Tibial artery (tissue), 4 donors: ENCODE results near the gene GUCY2F.

Experiments used
- DNase-seq, 2 donors: peaks; one replicate each; pipeline ENCODE4 v3.0.0-alpha.2; 2019
- H3K27ac ChIP-seq, 2 donors: fragments of 200-600 bp; sonication (generic) in 1 of 2; 1 replicate in 1 of 2; 2 replicates in 1 of 2; pipeline ENCODE4 v1.5.1; 2018 to 2019; ENCODE audit warnings: mild to moderate bottlenecking in 1 of 2
- H3K27me3 ChIP-seq, 2 donors: fragments of 200-600 bp; sonication (generic) in 1 of 2; one replicate each; pipeline versions ENCODE4 v1.5.1 to v1.6.0; 2016 to 2019
- H3K36me3 ChIP-seq, 3 donors: fragments of 200-600 bp; sonication (generic) in 2 of 3; one replicate each; pipeline ENCODE4 v1.5.1; 2016 to 2019; ENCODE audit warnings: mild to moderate bottlenecking in 2 of 3
- H3K4me1 ChIP-seq, 4 donors: fragments of 200-600 bp; sonication (generic) in 2 of 4; 1 replicate in 3 of 4; 2 replicates in 1 of 4; pipeline ENCODE4 v1.5.1; 2016 to 2019
- H3K4me3 ChIP-seq, 2 donors: fragments of 200-600 bp; sonication (generic) in 1 of 2; 1 replicate in 1 of 2; 2 replicates in 1 of 2; pipeline ENCODE4 v1.5.1; 2018 to 2019; ENCODE audit warnings: mild to moderate bottlenecking in 2 of 2
- H3K9me3 ChIP-seq, 3 donors: fragments of 200-600 bp; sonication (generic) in 1 of 3; one replicate each; pipeline ENCODE4 v1.5.1; 2016 to 2019
- intact Hi-C: fragments of 100-400 bp; cut with DNase I; formaldehyde crosslinking; loops from one replicate; pipeline ENCODE4 v1.15.0; 2023; ENCODE audit warnings: low total_unique reads
- TF ChIP-seq, protein P1 (sequence below), 2 experiments: fragments of 200-600 bp in 1 of 2; fragments of 450-650 bp in 1 of 2; IDR thresholded peaks; one replicate each; pipeline ENCODE4 v1.5.1; 2017 to 2019; ENCODE audit warnings: antibody characterized with exemption in 2 of 2, mild to moderate bottlenecking in 1 of 2, moderate library complexity in 1 of 2

Gene GUCY2F

GRCh38 chrX:109344101-109344500, 137.8 kb downstream of the GUCY2F start:
- no peaks in the 10 kb centered on the region for H3K4me1 ChIP-seq
- intact Hi-C loops = no loop called here
- no peaks in the 10 kb centered on the region for H3K27me3 ChIP-seq
- no peak overlapping the region for H3K4me3 ChIP-seq
- no peaks in the 10 kb centered on the region for H3K36me3 ChIP-seq
- H3K9me3 ChIP-seq = no peaks in the 10 kb centered on the region
- TF ChIP-seq, protein P1, sequence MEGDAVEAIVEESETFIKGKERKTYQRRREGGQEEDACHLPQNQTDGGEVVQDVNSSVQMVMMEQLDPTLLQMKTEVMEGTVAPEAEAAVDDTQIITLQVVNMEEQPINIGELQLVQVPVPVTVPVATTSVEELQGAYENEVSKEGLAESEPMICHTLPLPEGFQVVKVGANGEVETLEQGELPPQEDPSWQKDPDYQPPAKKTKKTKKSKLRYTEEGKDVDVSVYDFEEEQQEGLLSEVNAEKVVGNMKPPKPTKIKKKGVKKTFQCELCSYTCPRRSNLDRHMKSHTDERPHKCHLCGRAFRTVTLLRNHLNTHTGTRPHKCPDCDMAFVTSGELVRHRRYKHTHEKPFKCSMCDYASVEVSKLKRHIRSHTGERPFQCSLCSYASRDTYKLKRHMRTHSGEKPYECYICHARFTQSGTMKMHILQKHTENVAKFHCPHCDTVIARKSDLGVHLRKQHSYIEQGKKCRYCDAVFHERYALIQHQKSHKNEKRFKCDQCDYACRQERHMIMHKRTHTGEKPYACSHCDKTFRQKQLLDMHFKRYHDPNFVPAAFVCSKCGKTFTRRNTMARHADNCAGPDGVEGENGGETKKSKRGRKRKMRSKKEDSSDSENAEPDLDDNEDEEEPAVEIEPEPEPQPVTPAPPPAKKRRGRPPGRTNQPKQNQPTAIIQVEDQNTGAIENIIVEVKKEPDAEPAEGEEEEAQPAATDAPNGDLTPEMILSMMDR (IDR thresholded peaks at IDR 0.05) = no peak
- H3K27ac ChIP-seq = no peak overlapping the region
- DNase-seq = no peak

DNA sequence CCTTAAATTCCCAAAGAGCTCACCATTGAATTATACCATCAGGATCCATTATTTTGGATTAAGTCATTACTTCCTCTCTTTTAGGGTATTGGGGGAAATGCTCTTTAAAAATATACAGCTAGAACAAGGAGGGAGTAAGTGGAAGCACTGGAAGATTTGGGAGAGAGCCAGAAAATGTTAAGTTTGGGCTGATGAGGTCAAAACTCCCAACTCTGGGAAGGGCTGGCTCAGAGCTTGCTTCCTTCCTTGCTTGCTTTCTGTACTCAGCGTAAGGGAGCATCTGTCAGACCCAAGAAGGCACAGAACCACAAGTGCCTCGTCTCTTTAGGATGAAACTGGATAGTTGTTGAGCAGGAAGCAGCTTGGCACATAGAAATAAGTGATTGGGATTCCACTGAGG, 138.2 kb downstream of the GUCY2F start:
- H3K36me3 ChIP-seq = no peaks in the 10 kb centered on the region
- intact Hi-C loops = no loop called here
- no peak overlapping the region for H3K27ac ChIP-seq
- H3K4me1 ChIP-seq = no peaks in the 10 kb centered on the region
- no peaks in the 10 kb centered on the region for H3K27me3 ChIP-seq
- no peak overlapping the region for H3K4me3 ChIP-seq
- DNase-seq = no peak
- TF ChIP-seq, protein P1 (IDR thresholded peaks at IDR 0.05) = no peak
- no peaks in the 10 kb centered on the region for H3K9me3 ChIP-seq

GRCh38 chrX:109336141-109336540, 145.7 kb downstream of the GUCY2F start:
- intact Hi-C loops = no loop called here
- H3K27ac ChIP-seq = no peak overlapping the region
- H3K36me3 ChIP-seq = no peaks in the 10 kb centered on the region
- no peaks in the 10 kb centered on the region for H3K4me1 ChIP-seq
- H3K27me3 ChIP-seq = no peaks in the 10 kb centered on the region
- no peak for DNase-seq
- TF ChIP-seq, protein P1 (IDR thresholded peaks at IDR 0.05) = no peak
- no peak overlapping the region for H3K4me3 ChIP-seq
- peaks cover 0 to 27% (median 20%) of the 10 kb centered on the region in 3 donors for H3K9me3 ChIP-seq

DNA sequence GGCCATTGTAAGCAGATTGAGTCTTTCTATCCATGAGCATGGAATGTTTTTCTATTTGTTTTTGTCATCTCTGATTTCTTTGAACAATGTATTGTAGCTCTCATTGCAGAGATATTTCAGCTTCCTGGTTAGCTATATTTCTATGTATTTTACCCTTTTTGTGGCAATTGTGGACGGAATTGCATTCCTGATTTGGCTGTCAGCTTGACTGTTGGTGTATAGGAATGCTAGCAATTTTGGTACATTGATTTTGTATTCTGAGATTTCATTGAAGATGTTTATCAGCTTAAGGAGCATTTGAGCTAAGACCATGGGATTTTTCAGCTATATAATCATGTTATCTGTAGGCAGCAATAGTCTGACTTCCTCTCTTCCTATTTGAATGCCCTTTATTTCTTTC, 154.6 kb downstream of the GUCY2F start:
- H3K27ac ChIP-seq = no peak overlapping the region
- H3K4me3 ChIP-seq = no peak overlapping the region
- intact Hi-C loops = no loop called here
- DNase-seq = no peak
- H3K36me3 ChIP-seq = no peaks in the 10 kb centered on the region
- H3K4me1 ChIP-seq = no peaks in the 10 kb centered on the region
- peaks cover 0 to 14% (median 5%) of the 10 kb centered on the region in 3 donors for H3K9me3 ChIP-seq
- H3K27me3 ChIP-seq = no peaks in the 10 kb centered on the region
- TF ChIP-seq, protein P1 (IDR thresholded peaks at IDR 0.05) = no peak
